Thoracic aorta (tissue), 2 donors: ENCODE data around the gene TMEM205. TPM values are rescaled to one million over a fixed set of nuclear protein-coding genes. Genes with fewer than 3 reads are reported as not detected.
A peak's percentile ranks its signal among the peaks of the same experiment; 100 is the strongest.

Experiments used
- ATAC-seq: fragments of 150-250 bp; one replicate; pipeline ENCODE4 v1.8.0; 2017; ENCODE audit warnings: low read depth; ENCODE audit not compliant: insufficient number of reproducible peaks, low FRiP score
- DNase-seq: peaks from one replicate; pipeline ENCODE4 v3.0.0-alpha.2; 2020; ENCODE audit warnings: low spot score
- H3K27ac ChIP-seq, 2 donors: fragments of 200-600 bp; sonication (generic); 1 replicate in 1 of 2; 2 replicates in 1 of 2; pipeline ENCODE4 v1.5.1; 2016; ENCODE audit warnings: mild to moderate bottlenecking in 2 of 2, moderate library complexity in 2 of 2
- H3K27me3 ChIP-seq: fragments of 200-600 bp; sonication (generic); replicated peaks from 2 replicates; pipeline ENCODE4 v1.6.0; 2016; ENCODE audit warnings: mild to moderate bottlenecking; ENCODE audit not compliant: insufficient read depth
- H3K36me3 ChIP-seq: fragments of 200-600 bp; sonication (generic); one replicate; pipeline ENCODE4 v1.5.1; 2016
- H3K4me1 ChIP-seq, 2 donors: fragments of 200-600 bp; sonication (generic); 1 replicate in 1 of 2; 2 replicates in 1 of 2; pipeline versions ENCODE4 v1.5.1 to v1.6.0; 2016; ENCODE audit warnings: low read depth in 2 of 2, mild to moderate bottlenecking in 1 of 2; ENCODE audit not compliant: control insufficient read depth in 1 of 2
- H3K4me3 ChIP-seq: fragments of 200-600 bp; sonication (generic); 2 replicates; pipeline ENCODE4 v1.5.1; 2016; ENCODE audit warnings: mild to moderate bottlenecking
- H3K9me3 ChIP-seq: fragments of 200-600 bp; sonication (generic); 2 replicates; pipeline ENCODE4 v1.5.1; 2016
- CTCF ChIP-seq: fragments of 200-600 bp; sonication (generic); IDR thresholded peaks from one replicate; pipeline ENCODE4 v1.5.1; 2019; ENCODE audit warnings: antibody characterized with exemption
- total RNA-seq, 2 donors: library from RNA; depleted of rRNA; stranded (reverse); fragments of >200 nt; gene quantifications; one replicate each; pipeline versions ENCODE4 v1.1.0 to v1.2.3, GENCODE V29; 2016

The TMEM205 gene
- total RNA-seq, 2 donors from 2014 or later, result 103 to 144 TPM

GRCh38 chr19:11374433-11375142, 28.5 kb upstream of the TMEM205 start, which contains the start of gene SWSAP1:
SWSAP1 (plus strand) TSS chr19:11374666; CDS start chr19:11374681, 15 bp downstream.
- peak within 1 kb of the TSS; percentile 92 to 95 for H3K27ac ChIP-seq
- no peaks in the 10 kb centered on the region for H3K9me3 ChIP-seq
- peak; percentile 97 for DNase-seq
- H3K36me3 ChIP-seq, result no peaks in the 10 kb centered on the region
- no peaks in the 10 kb centered on the region for H3K27me3 ChIP-seq
- no peak for TF ChIP-seq CTCF
- peak; percentile 94 for ATAC-seq
- peak within 1 kb of the TSS; percentile 74 for H3K4me3 ChIP-seq
- H3K4me1 ChIP-seq, result peaks cover 16 to 45% of the 10 kb centered on the region in 2 donors

- H3K27ac ChIP-seq, result peak overlapping the region; percentile 92 to 95
- H3K4me1 ChIP-seq, result peaks cover 16 to 41% of the 10 kb centered on the region in 2 donors
- H3K27me3 ChIP-seq, result no peaks in the 10 kb centered on the region
- no peaks in the 10 kb centered on the region for H3K9me3 ChIP-seq
- H3K4me3 ChIP-seq, result peak overlapping the region; percentile 74
- DNase-seq, result no peak
- no peak for ATAC-seq
- H3K36me3 ChIP-seq, result no peaks in the 10 kb centered on the region
- TF ChIP-seq CTCF, result no peak
Observed at GRCh38 chr19:11373885-11374432, 27.9 kb upstream of the TMEM205 start.

GRCh38 chr19:11373166-11373884, 27.3 kb upstream of the TMEM205 start:
- DNase-seq (no peak), ATAC-seq (no peak)
- TF ChIP-seq CTCF, result no peak
- Histone ChIP-seq H3K4me3 (no peak overlapping the region), H3K27ac (no peak overlapping the region), H3K4me1 (peaks cover 13 to 35% of the 10 kb centered on the region in 2 donors), H3K36me3 (no peaks in the 10 kb centered on the region), H3K9me3 (no peaks in the 10 kb centered on the region), H3K27me3 (no peaks in the 10 kb centered on the region)

GRCh38 chr19:11370744-11371143, 24.7 kb upstream of the TMEM205 start:
- H3K27me3 ChIP-seq, result no peaks in the 10 kb centered on the region
- peaks cover 3 to 10% of the 10 kb centered on the region in 2 donors for H3K4me1 ChIP-seq
- no peak for ATAC-seq
- H3K9me3 ChIP-seq, result no peaks in the 10 kb centered on the region
- H3K36me3 ChIP-seq, result no peaks in the 10 kb centered on the region
- DNase-seq, result no peak
- no peak overlapping the region for H3K27ac ChIP-seq
- H3K4me3 ChIP-seq, result no peak overlapping the region
- no peak for TF ChIP-seq CTCF

- H3K9me3 ChIP-seq, result no peaks in the 10 kb centered on the region
- no peak for TF ChIP-seq CTCF
- DNase-seq, result no peak
- no peak overlapping the region for H3K4me3 ChIP-seq
- no peaks in the 10 kb centered on the region for H3K4me1 ChIP-seq
- H3K27me3 ChIP-seq, result no peaks in the 10 kb centered on the region
- no peak for ATAC-seq
- H3K36me3 ChIP-seq, result peaks cover 5% of the 10 kb centered on the region
- H3K27ac ChIP-seq, result no peak overlapping the region
Observed at GRCh38 chr19:11367528-11367927, 21.5 kb upstream of the TMEM205 start.
